Astrocyte of the cerebellum (primary cell): ENCODE results near the gene OST4.

Experiments
- DNase-seq: peaks from one replicate; pipeline ENCODE4 v3.0.0-alpha.2; 2011; ENCODE audit warnings: low read depth
- H3K4me3 ChIP-seq: 2 replicates; pipeline ENCODE4 v1.5.1; 2011; ENCODE audit warnings: mild to moderate bottlenecking, low read depth, low read length, moderate library complexity
- CTCF ChIP-seq: IDR thresholded peaks from 2 replicates; pipeline ENCODE4 v1.5.1; 2012; ENCODE audit warnings: low read length, low read depth, moderate library complexity, mild to moderate bottlenecking; ENCODE audit errors: missing control alignments
- in situ Hi-C: cut with HindIII; loops from 2 replicates; pipeline ENCODE4 v1.10.0; 2017; ENCODE audit warnings: low sequenced_read_pairs

Gene OST4

GRCh38 chr2:27065128-27065527 lies 6.3 kb downstream of the OST4 start:
- no peak overlapping the region for H3K4me3 ChIP-seq
- no peak for TF ChIP-seq CTCF
- in situ Hi-C loops = no loop called here
- DNase-seq = no peak

GRCh38 chr2:27060323-27060722 lies 11.1 kb downstream of the OST4 start:
- in situ Hi-C loops = no loop called here
- no peak overlapping the region for H3K4me3 ChIP-seq
- no peak for DNase-seq
- TF ChIP-seq CTCF = no peak

DNA sequence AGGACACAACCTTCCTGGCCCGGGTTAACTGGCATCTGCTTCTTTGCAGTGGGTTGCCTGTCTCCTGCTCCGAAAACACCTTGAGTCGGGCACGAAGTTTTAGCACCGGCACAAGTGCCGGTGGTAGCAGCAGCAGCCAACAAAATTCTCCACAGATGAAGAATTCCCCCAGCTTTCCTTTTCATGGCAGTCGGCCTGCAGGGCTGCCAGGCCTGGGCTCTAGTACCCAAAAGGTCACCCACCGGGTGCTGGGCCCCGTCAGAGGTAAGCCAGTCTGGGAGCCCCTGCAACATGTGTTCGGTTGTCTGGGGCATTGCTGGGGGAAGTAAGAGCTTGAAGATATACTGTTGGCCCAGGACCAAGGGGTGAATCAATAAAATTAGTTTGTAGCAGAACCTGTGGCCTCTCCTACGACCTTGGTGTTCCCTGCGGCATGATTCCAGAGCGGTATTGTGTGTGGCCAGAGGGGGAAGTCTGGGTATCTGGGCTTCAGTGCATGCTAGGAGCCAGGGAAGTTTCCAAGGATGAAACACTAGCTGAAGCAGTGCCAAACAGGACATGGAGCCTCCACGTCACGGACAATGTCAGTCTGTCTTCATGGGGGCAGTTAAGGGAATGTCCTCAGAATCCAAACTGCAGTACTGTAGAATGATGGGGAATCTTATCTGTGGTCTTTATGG lies 12.2 kb downstream of the OST4 start:
- DNase-seq = no peak
- in situ Hi-C loops = no loop called here
- no peak for TF ChIP-seq CTCF
- H3K4me3 ChIP-seq = no peak overlapping the region

DNA sequence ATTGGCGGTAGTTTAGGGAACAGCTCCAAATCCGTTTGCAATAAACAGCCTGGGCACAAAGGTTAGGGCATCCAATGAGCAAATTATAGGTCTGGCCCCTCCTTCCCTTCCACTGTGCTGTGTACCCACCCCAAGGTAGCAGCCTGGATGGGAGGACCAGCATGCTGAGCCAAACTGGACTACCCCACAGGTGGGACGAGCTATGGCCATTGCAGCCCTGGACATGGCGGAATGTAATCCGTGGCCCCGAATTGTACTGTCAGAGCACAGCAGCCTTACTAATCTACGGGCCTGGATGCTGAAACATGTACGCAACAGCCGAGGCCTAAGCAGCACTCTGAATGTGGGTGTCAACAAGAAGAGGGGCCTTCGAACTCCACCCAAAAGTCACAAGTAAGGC lies 13.2 kb downstream of the OST4 start:
- in situ Hi-C loops = no loop called here
- no peak for TF ChIP-seq CTCF
- no peak for DNase-seq
- H3K4me3 ChIP-seq = no peak overlapping the region

GRCh38 chr2:27057184-27057583 lies 14.3 kb downstream of the OST4 start:
- in situ Hi-C loops = no loop called here
- no peak for DNase-seq
- TF ChIP-seq CTCF = no peak
- no peak overlapping the region for H3K4me3 ChIP-seq

GRCh38 chr2:27054721-27055120 lies 16.7 kb downstream of the OST4 start:
- no peak overlapping the region for H3K4me3 ChIP-seq
- TF ChIP-seq CTCF = no peak
- no peak for DNase-seq
- in situ Hi-C loops = no loop called here
